K562 (cell line): Measurements from ENCODE around the gene AKAIN1. TPM values are rescaled to one million over a fixed set of nuclear protein-coding genes. Genes with fewer than 3 reads are reported as not detected.
A peak's percentile ranks its signal among the peaks of the same experiment; 100 is the strongest.

Experiments
- BCLAF1 ChIP-seq, 2 experiments: fragments of 450-650 bp in 1 of 2; IDR thresholded peaks; 2 replicates each; pipeline ENCODE4 v1.6.1; 2011 to 2017; ENCODE audit warnings: low read depth in 2 of 2, antibody characterized with exemption in 1 of 2, borderline replicate concordance in 1 of 2, low read length in 1 of 2, mild to moderate bottlenecking in 1 of 2, mixed read lengths in 1 of 2; ENCODE audit not compliant: control insufficient read depth in 1 of 2
- CBX3 ChIP-seq, 2 experiments: IDR thresholded peaks; 1 replicate in 1 of 2; 2 replicates in 1 of 2; pipeline ENCODE4 v1.6.1; 2012; ENCODE audit warnings: inconsistent platforms in 2 of 2, low read length in 2 of 2, borderline replicate concordance in 1 of 2, control low read depth in 1 of 2
- E2F3 ChIP-seq: fragments of 250-450 bp; sonication (Bioruptor Pico); IDR thresholded peaks from 2 replicates; pipeline ENCODE4 v1.4.0; 2020; ENCODE audit warnings: mild to moderate bottlenecking
- MLLT1 ChIP-seq, 2 experiments: fragments of 450-650 bp; IDR thresholded peaks; 2 replicates each; pipeline ENCODE4 v1.6.1; 2016
- MYC ChIP-seq, 2 experiments: fragments of 250-450 bp in 1 of 2; sonication (Bioruptor Pico) in 1 of 2; IDR thresholded peaks; 2 replicates each; pipeline versions ENCODE4 v1.5.1 to v1.6.1; 2012 to 2021; ENCODE audit warnings: low read depth in 2 of 2, borderline replicate concordance in 1 of 2, improper control_type of control experiment in 1 of 2, low read length in 1 of 2, mild to moderate bottlenecking in 1 of 2, moderate library complexity in 1 of 2
- NONO ChIP-seq, 2 experiments: fragments of 200-400 bp in 1 of 2; fragments of 450-650 bp in 1 of 2; formaldehyde crosslinking in 1 of 2; IDR thresholded peaks; 2 replicates each; pipeline ENCODE4 v1.6.1; 2017; ENCODE audit warnings: low read depth in 2 of 2, mild to moderate bottlenecking in 2 of 2, moderate library complexity in 2 of 2, low read length in 1 of 2
- ZBTB40 ChIP-seq, 2 experiments: fragments of 450-650 bp in 1 of 2; sonication (generic) in 1 of 2; formaldehyde crosslinking in 1 of 2; IDR thresholded peaks; 2 replicates each; pipeline versions ENCODE4 v1.7.1 to v1.9.0; 2016 to 2022; ENCODE audit warnings: inconsistent platforms in 1 of 2, mild to moderate bottlenecking in 1 of 2, missing genetic modification reagents in 1 of 2
- polyA plus RNA-seq, 8 experiments: library from polyadenylated mRNA; depleted of rRNA in 4 of 8; stranded (reverse) in 5 of 8; unstranded in 3 of 8; fragments of >200 nt; fragmentation: Nextera tagmentation in 2 of 8; fragmentation: Illumina TruSeq in 1 of 8; extraction: Ambion mirVana in 2 of 8; extraction: Trizol in 1 of 8; gene quantifications; 2 replicates each; pipeline versions ENCODE4 v1.2.1 to v1.2.3, GENCODE V29; 2011 to 2014; ENCODE audit warnings: inconsistent platforms in 1 of 8, missing spikeins in 1 of 8
- total RNA-seq, 7 experiments: library from RNA; depleted of rRNA in 6 of 7; stranded (reverse); fragments of >200 nt in 6 of 7; fragmentation: Illumina TruSeq in 2 of 7; extraction: Trizol in 2 of 7; gene quantifications; 2 replicates each; pipeline versions ENCODE4 v1.2.1 to v1.2.3, GENCODE V29; 2011 to 2021; ENCODE audit warnings: low replicate concordance in 1 of 7
- TF ChIP-seq, protein P1 (sequence below), 2 experiments: IDR thresholded peaks; 2 replicates each; pipeline ENCODE4 v1.6.1; 2011; ENCODE audit warnings: borderline replicate concordance in 1 of 2, control low read depth in 1 of 2, low read depth in 1 of 2, low read length in 1 of 2, mild to moderate bottlenecking in 1 of 2, mixed read lengths in 1 of 2, moderate library complexity in 1 of 2; ENCODE audit not compliant: insufficient read depth in 1 of 2, insufficient read length in 1 of 2, poor library complexity in 1 of 2, severe bottlenecking in 1 of 2; ENCODE audit errors: extremely low read depth in 1 of 2

AKAIN1 gene
- total and polyA plus RNA-seq, 9 of the 15 experiments (the other 6 are each of a cell fraction or from before 2014, with no cell fraction given), result not detected

GRCh38 chr18:5237083-5237722 lies 40.1 kb upstream of the AKAIN1 start (continued):
- TF ChIP-seq ZBTB40 (IDR thresholded peaks at IDR 0.05) (no peak), ZBTB40 (CRISPR knock-in tag; IDR thresholded peaks at IDR 0.05) (0 out of 2 replicates have a peak, but pooled peaks have one; percentile 46), E2F3 (CRISPR knock-in tag) (peak; percentile 90), MYC (IDR thresholded peaks at IDR 0.05; ENCODE audit: low read depth, low read length) (peak; percentile 18; the same call in 1 of the 2 replicates), MYC (CRISPR knock-in tag; IDR thresholded peaks at IDR 0.05; ENCODE audit: borderline replicate concordance, low read depth) (no peak), CBX3 (IDR thresholded peaks at IDR 0.05; ENCODE audit: borderline replicate concordance in 1 of 2, low read length in 2 of 2) (peak in 1 of 2 experiments; percentile 11; a peak in 1 of 3 replicates), BCLAF1 (IDR thresholded peaks at IDR 0.05; ENCODE audit: borderline replicate concordance in 1 of 2, control insufficient read depth in 1 of 2, low read depth in 2 of 2, low read length in 1 of 2) (0 out of 4 replicates have a peak, but pooled peaks of 1 of the 2 experiments have one; percentile 36), NONO (IDR thresholded peaks at IDR 0.05; ENCODE audit: low read depth in 2 of 2, low read length in 1 of 2) (0 out of 4 replicates have a peak, but pooled peaks of 1 of the 2 experiments have one; percentile 2), MLLT1 (IDR thresholded peaks at IDR 0.05) (no peak)
- TF ChIP-seq, protein P1, sequence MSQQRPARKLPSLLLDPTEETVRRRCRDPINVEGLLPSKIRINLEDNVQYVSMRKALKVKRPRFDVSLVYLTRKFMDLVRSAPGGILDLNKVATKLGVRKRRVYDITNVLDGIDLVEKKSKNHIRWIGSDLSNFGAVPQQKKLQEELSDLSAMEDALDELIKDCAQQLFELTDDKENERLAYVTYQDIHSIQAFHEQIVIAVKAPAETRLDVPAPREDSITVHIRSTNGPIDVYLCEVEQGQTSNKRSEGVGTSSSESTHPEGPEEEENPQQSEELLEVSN (IDR thresholded peaks at IDR 0.05; ENCODE audit: borderline replicate concordance in 1 of 2, extremely low read depth in 1 of 2, insufficient read depth in 1 of 2, insufficient read length in 1 of 2, low read depth in 1 of 2, low read length in 1 of 2, poor library complexity in 1 of 2, severe bottlenecking in 1 of 2), result peak; percentile 43 to 89
